GM21390 (cell line): ENCODE data around the gene NKX3-2.

Source experiments
- ATAC-seq: cut with Tn5 transposase; IDR thresholded peaks from one replicate; pipeline ENCODE4 v1.9.1; 2021; ENCODE audit not compliant: unreplicated experiment

Gene NKX3-2

GRCh38 chr4:13515268-13515667 is 29.0 kb downstream of the NKX3-2 start:
- no peak for ATAC-seq

GRCh38 chr4:13514722-13515121 is 29.6 kb downstream of the NKX3-2 start:
- ATAC-seq = no peak

- ATAC-seq = no peak
Observed at GRCh38 chr4:13511101-13511500, 33.2 kb downstream of the NKX3-2 start.

GRCh38 chr4:13509442-13509841 is 34.9 kb downstream of the NKX3-2 start:
- no peak for ATAC-seq

GRCh38 chr4:13504374-13504773 is 39.9 kb downstream of the NKX3-2 start:
- ATAC-seq = no peak

GRCh38 chr4:13498469-13498868 is 45.8 kb downstream of the NKX3-2 start:
- no peak for ATAC-seq

- no peak for ATAC-seq
Observed at GRCh38 chr4:13496605-13497004, 47.7 kb downstream of the NKX3-2 start.

GRCh38 chr4:13495753-13496152 is 48.6 kb downstream of the NKX3-2 start:
- ATAC-seq = no peak

- no peak for ATAC-seq
Observed at GRCh38 chr4:13493793-13494192, 50.5 kb downstream of the NKX3-2 start.

- no peak for ATAC-seq
Observed at GRCh38 chr4:13492747-13493146, 51.6 kb downstream of the NKX3-2 start.
